ENCODE measurements around the gene FAM163B. TPM values are rescaled to one million over a fixed set of nuclear protein-coding genes. Genes with fewer than 3 reads are reported as not detected.

Gene FAM163B
- total RNA-seq, result 11.3 TPM

DNA sequence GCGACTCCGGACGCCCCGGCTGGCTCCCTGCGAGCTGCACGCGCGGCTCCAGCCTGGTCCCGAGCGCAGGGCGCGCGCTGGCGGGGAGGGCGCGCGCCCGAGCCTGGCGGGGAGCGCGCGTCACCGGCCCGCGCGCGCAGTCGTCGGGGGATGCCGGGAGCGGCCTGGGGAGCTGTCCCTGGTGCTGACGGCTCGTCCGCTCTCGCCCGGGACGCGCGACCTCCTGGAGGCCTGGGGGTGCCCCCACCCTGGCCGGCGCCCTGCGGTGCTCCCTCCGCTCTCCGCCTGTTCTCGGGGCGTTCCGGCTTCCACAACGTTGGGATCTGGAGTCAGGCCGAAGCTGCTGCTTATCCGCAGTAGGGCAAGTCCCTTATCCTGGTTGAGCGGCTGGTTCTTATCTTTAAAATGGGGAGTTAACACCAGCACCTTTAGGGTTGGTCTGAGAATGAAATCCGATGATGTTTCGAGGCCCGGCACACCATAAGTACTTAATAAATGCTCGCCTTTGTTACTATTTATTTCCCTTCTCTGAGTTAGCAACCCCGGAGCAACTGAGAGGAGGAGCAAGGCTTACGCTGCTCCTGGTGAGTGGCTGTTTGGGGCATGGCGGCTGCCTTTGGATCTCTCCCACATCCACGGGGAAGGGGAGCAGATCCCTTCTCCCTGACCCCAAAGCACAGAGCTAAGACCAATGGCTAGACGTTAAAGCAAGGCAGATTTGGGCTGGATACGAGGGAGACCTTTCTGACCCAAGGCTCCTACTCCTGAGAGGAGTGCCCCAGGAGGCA, at the start of gene FAM163B:
TSS of gene FAM163B (minus strand) at position 79 of the 788 bp plus-strand sequence. CDS start 29,166 bp downstream, outside the sequence.

GRCh38 chr9:133635533-133636531, 26.6 kb upstream of the FAM163B start, which contains the start of gene DBH:
TSS of gene DBH (plus strand) at chr9:133636363. CDS start at chr9:133636372, 9 bp downstream.

GRCh38 chr9:133534346-133535291, 74.6 kb downstream of the FAM163B start, which contains the start of gene ADAMTSL2:
TSS of gene ADAMTSL2 (plus strand) at chr9:133534704. CDS start at chr9:133536713, 2,009 bp downstream.

Other genes starting within 250 kb of the FAM163B start
- 91.3 TPM for gene SURF4, start 233.3 kb downstream of the FAM163B start, total RNA-seq
- gene STKLD1, start 233.0 kb downstream of the FAM163B start, total RNA-seq, result 3.0 TPM
- 13.6 TPM for gene REXO4, start 191.4 kb downstream of the FAM163B start, total RNA-seq
- 3.5 TPM for gene ADAMTS13, start 187.0 kb downstream of the FAM163B start, total RNA-seq
- 23.1 TPM for gene CACFD1, start 149.4 kb downstream of the FAM163B start, total RNA-seq
- gene SLC2A6, start 130.3 kb downstream of the FAM163B start, total RNA-seq, result 22.8 TPM
- gene MYMK, start 84.4 kb downstream of the FAM163B start, total RNA-seq, result not detected
- gene ADAMTSL2, start 74.7 kb downstream of the FAM163B start, total RNA-seq, result 6.0 TPM
- gene DBH, start 27.0 kb upstream of the FAM163B start, total RNA-seq, result under 0.01 TPM
- gene SARDH, start 129.0 kb upstream of the FAM163B start, total RNA-seq, result 4.2 TPM

All from diencephalon (tissue), 1 donor.